ENCODE data around the gene TRAPPC2B. TPM values are rescaled to one million over a fixed set of nuclear protein-coding genes. Genes with fewer than 3 reads are reported as not detected.

The TRAPPC2B gene
- total and polyA plus RNA-seq, 2 of the 13 experiments (the other 11 are each of a cell fraction or from before 2014, with no cell fraction given), result 13.3 to 17.7 TPM

DNA sequence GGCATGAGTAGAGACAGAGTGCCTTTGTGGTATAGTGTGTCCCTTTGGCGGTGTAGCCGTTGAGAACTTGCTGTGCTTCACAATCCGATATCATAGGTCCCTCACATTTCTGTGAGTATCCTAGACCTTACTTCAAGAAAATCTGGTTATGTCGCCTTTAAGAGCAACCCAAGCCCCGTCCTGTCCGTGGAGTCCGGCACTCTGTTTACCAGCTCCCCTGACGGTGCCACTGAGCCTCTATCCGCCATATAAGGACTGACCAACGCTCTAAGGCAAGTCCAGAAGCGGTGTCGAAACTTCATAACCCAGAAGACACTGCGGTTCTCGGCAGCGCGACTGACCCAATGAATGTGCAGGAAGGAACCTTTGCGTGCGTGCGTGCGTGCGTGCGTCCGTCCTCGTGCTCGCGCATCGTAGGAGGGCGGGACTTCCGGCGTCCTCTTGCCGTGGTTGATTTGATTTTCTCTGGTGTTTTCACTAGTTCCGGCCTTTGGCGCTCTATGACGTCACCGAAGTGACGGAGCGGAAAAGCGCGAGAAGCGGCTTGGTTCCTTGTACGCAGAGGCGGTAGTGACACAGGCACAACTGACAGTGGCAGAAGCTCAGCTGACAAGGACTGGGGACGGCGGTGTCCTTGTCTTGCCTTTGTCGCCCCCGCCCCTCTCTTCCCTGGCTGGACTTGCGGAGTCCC is at the start of gene TRAPPC2B, which contains the start of gene ZNF547 (continued):
- TF ChIP-seq GLI4 (CRISPR knock-in tag; IDR thresholded peaks at IDR 0.05; ENCODE audit: borderline replicate concordance) (no peak), RARA (CRISPR knock-in tag; IDR thresholded peaks at IDR 0.05) (no peak), ZNF547 (CRISPR knock-in tag; IDR thresholded peaks at IDR 0.05) (peak; percentile 48), ZNF616 (CRISPR knock-in tag; IDR thresholded peaks at IDR 0.05; ENCODE audit: low read depth) (no peak), MED1 (CRISPR knock-in tag; IDR thresholded peaks at IDR 0.05) (peak; percentile 33; the same call in 1 of the 2 replicates), ZNF496 (CRISPR knock-in tag; IDR thresholded peaks at IDR 0.05; ENCODE audit: insufficient replicate concordance) (no peak), MED8 (CRISPR knock-in tag; IDR thresholded peaks at IDR 0.05; ENCODE audit: insufficient replicate concordance) (no peak), YEATS2 (CRISPR knock-in tag; IDR thresholded peaks at IDR 0.05; ENCODE audit: borderline replicate concordance) (peak; percentile 98), ZNF256 (CRISPR knock-in tag; conservative IDR thresholded peaks at IDR 0.05) (no peak), HOXA5 (CRISPR knock-in tag; IDR thresholded peaks at IDR 0.05) (no peak), ZNF589 (CRISPR knock-in tag; conservative IDR thresholded peaks at IDR 0.05) (no peak), ZNF446 (CRISPR knock-in tag; IDR thresholded peaks at IDR 0.05) (no peak), ZNF510 (CRISPR knock-in tag; IDR thresholded peaks at IDR 0.05; ENCODE audit: low read depth) (no peak), ZZZ3 (CRISPR knock-in tag; IDR thresholded peaks at IDR 0.05; ENCODE audit: borderline replicate concordance) (peak; percentile 86; the same call in 1 of the 2 replicates), ZNF253 (CRISPR knock-in tag; IDR thresholded peaks at IDR 0.05; ENCODE audit: borderline replicate concordance) (no peak)
- TF ChIP-seq, protein P1, sequence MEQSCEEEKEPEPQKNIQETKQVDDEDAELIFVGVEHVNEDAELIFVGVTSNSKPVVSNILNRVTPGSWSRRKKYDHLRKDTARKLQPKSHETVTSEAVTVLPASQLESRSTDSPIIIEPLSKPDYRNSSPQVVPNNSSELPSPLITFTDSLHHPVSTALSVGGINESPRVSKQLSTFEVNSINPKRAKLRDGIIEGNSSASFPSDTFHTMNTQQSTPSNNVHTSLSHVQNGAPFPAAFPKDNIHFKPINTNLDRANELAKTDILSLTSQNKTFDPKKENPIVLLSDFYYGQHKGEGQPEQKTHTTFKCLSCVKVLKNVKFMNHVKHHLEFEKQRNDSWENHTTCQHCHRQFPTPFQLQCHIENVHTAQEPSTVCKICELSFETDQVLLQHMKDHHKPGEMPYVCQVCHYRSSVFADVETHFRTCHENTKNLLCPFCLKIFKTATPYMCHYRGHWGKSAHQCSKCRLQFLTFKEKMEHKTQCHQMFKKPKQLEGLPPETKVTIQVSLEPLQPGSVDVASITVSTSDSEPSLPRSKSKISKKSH (CRISPR knock-in tag; IDR thresholded peaks at IDR 0.05; ENCODE audit: borderline replicate concordance), result no peak
- TF ChIP-seq, protein P2, sequence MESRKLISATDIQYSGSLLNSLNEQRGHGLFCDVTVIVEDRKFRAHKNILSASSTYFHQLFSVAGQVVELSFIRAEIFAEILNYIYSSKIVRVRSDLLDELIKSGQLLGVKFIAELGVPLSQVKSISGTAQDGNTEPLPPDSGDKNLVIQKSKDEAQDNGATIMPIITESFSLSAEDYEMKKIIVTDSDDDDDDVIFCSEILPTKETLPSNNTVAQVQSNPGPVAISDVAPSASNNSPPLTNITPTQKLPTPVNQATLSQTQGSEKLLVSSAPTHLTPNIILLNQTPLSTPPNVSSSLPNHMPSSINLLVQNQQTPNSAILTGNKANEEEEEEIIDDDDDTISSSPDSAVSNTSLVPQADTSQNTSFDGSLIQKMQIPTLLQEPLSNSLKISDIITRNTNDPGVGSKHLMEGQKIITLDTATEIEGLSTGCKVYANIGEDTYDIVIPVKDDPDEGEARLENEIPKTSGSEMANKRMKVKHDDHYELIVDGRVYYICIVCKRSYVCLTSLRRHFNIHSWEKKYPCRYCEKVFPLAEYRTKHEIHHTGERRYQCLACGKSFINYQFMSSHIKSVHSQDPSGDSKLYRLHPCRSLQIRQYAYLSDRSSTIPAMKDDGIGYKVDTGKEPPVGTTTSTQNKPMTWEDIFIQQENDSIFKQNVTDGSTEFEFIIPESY (CRISPR knock-in tag; IDR thresholded peaks at IDR 0.05), result no peak
- TF ChIP-seq, protein P3, sequence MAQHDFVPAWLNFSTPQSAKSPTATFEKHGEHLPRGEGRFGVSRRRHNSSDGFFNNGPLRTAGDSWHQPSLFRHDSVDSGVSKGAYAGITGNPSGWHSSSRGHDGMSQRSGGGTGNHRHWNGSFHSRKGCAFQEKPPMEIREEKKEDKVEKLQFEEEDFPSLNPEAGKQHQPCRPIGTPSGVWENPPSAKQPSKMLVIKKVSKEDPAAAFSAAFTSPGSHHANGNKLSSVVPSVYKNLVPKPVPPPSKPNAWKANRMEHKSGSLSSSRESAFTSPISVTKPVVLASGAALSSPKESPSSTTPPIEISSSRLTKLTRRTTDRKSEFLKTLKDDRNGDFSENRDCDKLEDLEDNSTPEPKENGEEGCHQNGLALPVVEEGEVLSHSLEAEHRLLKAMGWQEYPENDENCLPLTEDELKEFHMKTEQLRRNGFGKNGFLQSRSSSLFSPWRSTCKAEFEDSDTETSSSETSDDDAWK (CRISPR knock-in tag; IDR thresholded peaks at IDR 0.05), result no peak
- TF ChIP-seq, protein P4, sequence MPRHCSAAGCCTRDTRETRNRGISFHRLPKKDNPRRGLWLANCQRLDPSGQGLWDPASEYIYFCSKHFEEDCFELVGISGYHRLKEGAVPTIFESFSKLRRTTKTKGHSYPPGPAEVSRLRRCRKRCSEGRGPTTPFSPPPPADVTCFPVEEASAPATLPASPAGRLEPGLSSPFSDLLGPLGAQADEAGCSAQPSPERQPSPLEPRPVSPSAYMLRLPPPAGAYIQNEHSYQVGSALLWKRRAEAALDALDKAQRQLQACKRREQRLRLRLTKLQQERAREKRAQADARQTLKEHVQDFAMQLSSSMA (CRISPR knock-in tag; IDR thresholded peaks at IDR 0.05), result no peak
- TF ChIP-seq, protein P5, sequence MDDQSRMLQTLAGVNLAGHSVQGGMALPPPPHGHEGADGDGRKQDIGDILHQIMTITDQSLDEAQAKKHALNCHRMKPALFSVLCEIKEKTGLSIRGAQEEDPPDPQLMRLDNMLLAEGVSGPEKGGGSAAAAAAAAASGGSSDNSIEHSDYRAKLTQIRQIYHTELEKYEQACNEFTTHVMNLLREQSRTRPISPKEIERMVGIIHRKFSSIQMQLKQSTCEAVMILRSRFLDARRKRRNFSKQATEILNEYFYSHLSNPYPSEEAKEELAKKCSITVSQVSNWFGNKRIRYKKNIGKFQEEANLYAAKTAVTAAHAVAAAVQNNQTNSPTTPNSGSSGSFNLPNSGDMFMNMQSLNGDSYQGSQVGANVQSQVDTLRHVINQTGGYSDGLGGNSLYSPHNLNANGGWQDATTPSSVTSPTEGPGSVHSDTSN (CRISPR knock-in tag; IDR thresholded peaks at IDR 0.05; ENCODE audit: borderline replicate concordance), result no peak
- TF ChIP-seq, protein P6, sequence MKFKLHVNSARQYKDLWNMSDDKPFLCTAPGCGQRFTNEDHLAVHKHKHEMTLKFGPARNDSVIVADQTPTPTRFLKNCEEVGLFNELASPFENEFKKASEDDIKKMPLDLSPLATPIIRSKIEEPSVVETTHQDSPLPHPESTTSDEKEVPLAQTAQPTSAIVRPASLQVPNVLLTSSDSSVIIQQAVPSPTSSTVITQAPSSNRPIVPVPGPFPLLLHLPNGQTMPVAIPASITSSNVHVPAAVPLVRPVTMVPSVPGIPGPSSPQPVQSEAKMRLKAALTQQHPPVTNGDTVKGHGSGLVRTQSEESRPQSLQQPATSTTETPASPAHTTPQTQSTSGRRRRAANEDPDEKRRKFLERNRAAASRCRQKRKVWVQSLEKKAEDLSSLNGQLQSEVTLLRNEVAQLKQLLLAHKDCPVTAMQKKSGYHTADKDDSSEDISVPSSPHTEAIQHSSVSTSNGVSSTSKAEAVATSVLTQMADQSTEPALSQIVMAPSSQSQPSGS (CRISPR knock-in tag; IDR thresholded peaks at IDR 0.05), result peak; percentile 98
